GM21515 (cell line): Measurements from ENCODE around the gene EIF5A.
A peak's percentile ranks its signal among the peaks of the same experiment; 100 is the strongest.
"Not testable (repeated sequence)": the region's sequence is repeated elsewhere in the genome, so short reads cannot be mapped to it uniquely, and the experiment has no call there.

Experiments
- ATAC-seq: cut with Tn5 transposase; IDR thresholded peaks from one replicate; pipeline ENCODE4 v1.9.1; 2021; ENCODE audit not compliant: unreplicated experiment

EIF5A gene

GRCh38 chr17:7329374-7329996, 22.1 kb downstream of the EIF5A start:
- peak; percentile 48 for ATAC-seq

GRCh38 chr17:7329997-7330637, 22.7 kb downstream of the EIF5A start:
- peak; percentile 45 for ATAC-seq

GRCh38 chr17:7330638-7331015, 23.2 kb downstream of the EIF5A start:
- ATAC-seq = no peak

GRCh38 chr17:7332111-7332510, 24.7 kb downstream of the EIF5A start:
- ATAC-seq = no peak

GRCh38 chr17:7332600-7333069, 25.2 kb downstream of the EIF5A start:
- not testable (repeated sequence) for ATAC-seq

GRCh38 chr17:7334938-7335538, 27.6 kb downstream of the EIF5A start:
- no peak for ATAC-seq

- not testable (repeated sequence) for ATAC-seq
Measured at GRCh38 chr17:7335765-7336164, 28.3 kb downstream of the EIF5A start.

GRCh38 chr17:7336240-7337175, 29.1 kb downstream of the EIF5A start, which contains the start of gene ACAP1:
TSS of gene ACAP1 (plus strand) at chr17:7336529. CDS start at chr17:7336735, 206 bp downstream.
- no peak for ATAC-seq

GRCh38 chr17:7337600-7337999, 30.2 kb downstream of the EIF5A start:
- not testable (repeated sequence) for ATAC-seq

- no peak for ATAC-seq
Measured at GRCh38 chr17:7340179-7340578, 32.8 kb downstream of the EIF5A start.

GRCh38 chr17:7341842-7342241, 34.4 kb downstream of the EIF5A start:
- ATAC-seq = no peak

GRCh38 chr17:7343250-7343649, 35.8 kb downstream of the EIF5A start:
- ATAC-seq = no peak

- no peak for ATAC-seq
Measured at GRCh38 chr17:7346761-7347614, 39.6 kb downstream of the EIF5A start.

GRCh38 chr17:7347630-7348477, 40.4 kb downstream of the EIF5A start:
- no peak for ATAC-seq

GRCh38 chr17:7348478-7349242, 41.2 kb downstream of the EIF5A start:
- no peak for ATAC-seq

GRCh38 chr17:7351665-7352502, 44.5 kb downstream of the EIF5A start, which contains the start of gene KCTD11:
TSS of gene KCTD11 (plus strand) at chr17:7352162.
- ATAC-seq = peak; percentile 51

- ATAC-seq = no peak
Measured at GRCh38 chr17:7352503-7352889, 45.1 kb downstream of the EIF5A start.
